SK-N-SH treated with all-trans-retinoic acid at 6 μM for 48 hours (cell line): ENCODE data around the gene DIRAS1.

Source experiments
- ATAC-seq: fragments of 200-7000 bp; cut with Tn5 transposase; 3 replicates; pipeline ENCODE4 v1.9.1; 2020; ENCODE audit warnings: mild to moderate bottlenecking, moderate library complexity
- BACH2 ChIP-seq: fragments of 250-450 bp; sonication (Bioruptor Pico); IDR thresholded peaks from 2 replicates; pipeline ENCODE4 v1.9.0; 2021; ENCODE audit warnings: mild to moderate bottlenecking, borderline replicate concordance
- CSDC2 ChIP-seq: fragments of 250-450 bp; sonication (Bioruptor Pico); IDR thresholded peaks from 2 replicates; pipeline ENCODE4 v1.5.0; 2020; ENCODE audit warnings: mild to moderate bottlenecking, moderate library complexity
- ESRRG ChIP-seq: fragments of 250-450 bp; sonication (Bioruptor Pico); IDR thresholded peaks from 2 replicates; pipeline ENCODE4 v1.6.1; 2021; ENCODE audit warnings: mild to moderate bottlenecking
- GLIS3 ChIP-seq: fragments of 250-450 bp; sonication (Bioruptor Pico); IDR thresholded peaks from 2 replicates; pipeline ENCODE4 v1.5.0; 2020; ENCODE audit warnings: mild to moderate bottlenecking, moderate library complexity
- ISL1 ChIP-seq: fragments of 250-450 bp; sonication (Bioruptor Pico); IDR thresholded peaks from 2 replicates; pipeline ENCODE4 v2.1.2; 2022; ENCODE audit warnings: mild to moderate bottlenecking, moderate library complexity
- OSR1 ChIP-seq: fragments of 250-450 bp; sonication (Bioruptor Pico); IDR thresholded peaks from 2 replicates; pipeline ENCODE4 v1.8.0; 2022; ENCODE audit warnings: moderate library complexity, mild to moderate bottlenecking, inconsistent platforms
- PPARA ChIP-seq: fragments of 250-450 bp; sonication (Bioruptor Pico); IDR thresholded peaks from 2 replicates; pipeline ENCODE4 v1.5.0; 2020; ENCODE audit warnings: mild to moderate bottlenecking, borderline replicate concordance
- RARB ChIP-seq: fragments of 250-450 bp; sonication (Bioruptor Pico); IDR thresholded peaks from 2 replicates; pipeline ENCODE4 v1.8.0; 2021; ENCODE audit warnings: mild to moderate bottlenecking, moderate library complexity
- SNAI2 ChIP-seq: fragments of 250-450 bp; sonication (Bioruptor Pico); IDR thresholded peaks from 2 replicates; pipeline ENCODE4 v1.5.0; 2020; ENCODE audit warnings: mild to moderate bottlenecking, moderate library complexity
- TCF4 ChIP-seq: fragments of 250-450 bp; sonication (Bioruptor Pico); IDR thresholded peaks from 2 replicates; pipeline ENCODE4 v1.8.0; 2021; ENCODE audit warnings: mild to moderate bottlenecking, moderate library complexity, borderline replicate concordance
- TOX ChIP-seq: fragments of 250-450 bp; sonication (Bioruptor Pico); IDR thresholded peaks from 2 replicates; pipeline ENCODE4 v1.8.0; 2021; ENCODE audit warnings: mild to moderate bottlenecking, moderate library complexity, borderline replicate concordance
- ZC3H10 ChIP-seq: fragments of 250-450 bp; sonication (Bioruptor Pico); IDR thresholded peaks from 2 replicates; pipeline ENCODE4 v1.5.1; 2021; ENCODE audit warnings: mild to moderate bottlenecking, moderate library complexity
- ZFP30 ChIP-seq: fragments of 450-650 bp; formaldehyde crosslinking; IDR thresholded peaks from 2 replicates; pipeline ENCODE4 v1.5.0; 2022; ENCODE audit warnings: mild to moderate bottlenecking, moderate library complexity
- ZNF565 ChIP-seq: fragments of 450-650 bp; formaldehyde crosslinking; conservative IDR thresholded peaks from 2 replicates; pipeline ENCODE4 v1.5.0; 2020; ENCODE audit warnings: low read depth, mild to moderate bottlenecking, moderate library complexity
- ZNF70 ChIP-seq: fragments of 450-650 bp; formaldehyde crosslinking; IDR thresholded peaks from 2 replicates; pipeline ENCODE4 v1.5.0; 2020; ENCODE audit warnings: mild to moderate bottlenecking, moderate library complexity
- ZNF8 ChIP-seq: fragments of 450-650 bp; formaldehyde crosslinking; IDR thresholded peaks from 2 replicates; pipeline ENCODE4 v1.5.0; 2020; ENCODE audit warnings: mild to moderate bottlenecking, moderate library complexity
- TF ChIP-seq, protein P1 (sequence below): fragments of 250-450 bp; sonication (Bioruptor Pico); IDR thresholded peaks from 2 replicates; pipeline ENCODE4 v1.5.1; 2020; ENCODE audit warnings: low read depth, mild to moderate bottlenecking, moderate library complexity
- TF ChIP-seq, protein P2 (sequence below): fragments of 250-450 bp; sonication (Bioruptor Pico); IDR thresholded peaks from 2 replicates; pipeline ENCODE4 v1.5.1; 2021; ENCODE audit warnings: mild to moderate bottlenecking, moderate library complexity
- TF ChIP-seq, protein P3 (sequence below): fragments of 250-450 bp; sonication (Bioruptor Pico); IDR thresholded peaks from 2 replicates; pipeline ENCODE4 v1.8.0; 2020; ENCODE audit warnings: mild to moderate bottlenecking, moderate library complexity, borderline replicate concordance
- TF ChIP-seq, protein P4 (sequence below): fragments of 250-450 bp; sonication (Bioruptor Pico); IDR thresholded peaks from 2 replicates; pipeline ENCODE4 v1.5.0; 2020; ENCODE audit warnings: mild to moderate bottlenecking, moderate library complexity
- TF ChIP-seq, protein P5 (sequence below): fragments of 250-450 bp; sonication (Bioruptor Pico); IDR thresholded peaks from 2 replicates; pipeline ENCODE4 v1.8.0; 2021; ENCODE audit warnings: low read depth, mild to moderate bottlenecking, moderate library complexity, borderline replicate concordance

Gene DIRAS1

DNA sequence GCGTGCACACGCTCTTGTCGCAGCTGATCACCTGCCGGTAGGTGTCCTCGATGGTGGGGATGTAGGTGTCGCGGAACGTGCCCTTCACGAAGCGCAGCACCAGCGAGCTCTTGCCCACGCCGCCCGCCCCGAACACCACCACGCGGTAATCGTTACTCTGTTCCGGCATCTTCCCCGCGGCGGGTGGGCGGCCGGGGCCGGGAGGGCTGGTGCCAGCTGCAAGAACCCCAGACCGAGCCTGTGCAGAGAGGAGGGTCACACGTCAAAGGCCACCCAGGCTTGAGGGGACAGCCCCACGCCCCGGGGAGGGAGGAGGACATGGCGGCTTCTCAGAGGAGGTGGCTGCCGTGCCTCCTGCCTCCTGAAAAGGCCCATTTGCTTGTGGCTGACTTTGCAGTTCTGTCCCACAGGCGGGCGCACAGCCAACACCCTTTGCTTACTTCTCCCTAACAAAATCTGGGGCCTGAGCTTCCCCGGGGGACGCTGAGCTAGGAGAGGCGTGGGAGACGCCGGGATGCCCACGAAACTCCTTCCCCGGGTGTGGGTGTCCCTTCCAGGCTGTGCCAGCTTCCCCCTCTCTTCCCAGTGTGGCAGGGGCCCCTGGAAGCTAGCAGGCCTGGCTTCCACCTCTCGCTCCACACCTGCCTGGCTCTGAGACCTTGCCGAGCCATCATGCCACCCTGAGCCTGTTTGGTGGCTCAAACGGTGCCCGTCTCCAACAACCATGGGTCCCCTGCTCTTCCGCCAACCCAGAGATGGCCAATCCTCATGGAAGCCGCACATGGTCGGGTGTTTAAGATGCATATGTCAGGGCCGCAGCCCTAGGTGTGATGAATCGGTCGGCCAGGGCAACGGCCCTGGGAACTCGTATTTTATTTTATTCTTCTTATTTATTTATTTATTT lies 3.3 kb downstream of the DIRAS1 start:
- TF ChIP-seq ZNF8 (CRISPR knock-in tag) = no peak
- TF ChIP-seq ZC3H10 (CRISPR knock-in tag) = no peak
- TF ChIP-seq OSR1 (CRISPR knock-in tag) = no peak
- no peak for TF ChIP-seq BACH2 (CRISPR knock-in tag)
- no peak for TF ChIP-seq ISL1 (CRISPR knock-in tag)
- no peak for TF ChIP-seq RARB (CRISPR knock-in tag)
- TF ChIP-seq ZFP30 = no peak
- TF ChIP-seq ESRRG (CRISPR knock-in tag) = no peak
- no peak for ATAC-seq

DNA sequence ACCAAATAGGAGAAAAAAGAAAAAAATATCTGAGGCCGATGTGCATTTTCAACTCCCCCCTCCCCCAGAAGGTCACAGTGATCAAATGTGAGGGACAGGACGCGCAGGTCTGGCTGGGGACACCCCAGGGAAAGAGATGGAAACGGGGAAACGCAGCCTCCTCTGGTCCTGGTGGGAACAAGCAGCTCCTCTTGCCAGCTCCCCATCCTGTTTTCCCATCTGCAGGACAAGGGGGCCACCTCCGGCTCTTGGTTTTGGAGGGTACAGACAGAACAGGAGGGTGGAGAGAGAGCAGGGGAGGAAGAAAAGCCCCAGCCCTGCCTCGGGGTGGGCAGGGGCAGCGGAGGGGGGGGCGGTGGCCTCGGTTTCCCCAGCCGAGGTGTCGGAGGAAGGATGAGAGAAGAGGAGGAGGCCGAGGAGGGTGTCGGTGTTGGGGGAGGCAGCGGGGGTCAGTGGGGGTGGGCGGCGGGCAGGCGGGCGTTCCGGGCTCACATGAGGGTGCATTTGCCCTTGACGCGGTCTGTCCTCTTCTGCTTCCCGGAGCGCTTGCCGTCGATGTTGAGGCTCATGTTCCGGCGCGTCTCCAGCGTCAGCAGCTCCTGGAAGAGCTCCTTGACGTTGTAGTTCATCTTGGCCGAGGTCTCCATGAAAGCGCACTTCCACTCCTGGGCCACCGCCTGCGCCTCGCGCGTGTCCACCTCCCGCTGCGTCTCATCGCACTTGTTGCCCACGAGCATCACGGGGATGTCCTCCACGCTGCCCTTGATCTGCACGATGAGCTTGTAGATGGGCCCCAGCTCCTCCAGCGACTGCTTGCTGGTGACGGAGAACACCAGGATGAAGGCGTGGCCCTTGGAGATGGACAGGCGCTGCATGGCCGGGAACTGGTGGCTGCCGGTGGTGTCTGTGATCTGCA lies 4.2 kb downstream of the DIRAS1 start:
- ATAC-seq = no peak
- TF ChIP-seq, protein P1, sequence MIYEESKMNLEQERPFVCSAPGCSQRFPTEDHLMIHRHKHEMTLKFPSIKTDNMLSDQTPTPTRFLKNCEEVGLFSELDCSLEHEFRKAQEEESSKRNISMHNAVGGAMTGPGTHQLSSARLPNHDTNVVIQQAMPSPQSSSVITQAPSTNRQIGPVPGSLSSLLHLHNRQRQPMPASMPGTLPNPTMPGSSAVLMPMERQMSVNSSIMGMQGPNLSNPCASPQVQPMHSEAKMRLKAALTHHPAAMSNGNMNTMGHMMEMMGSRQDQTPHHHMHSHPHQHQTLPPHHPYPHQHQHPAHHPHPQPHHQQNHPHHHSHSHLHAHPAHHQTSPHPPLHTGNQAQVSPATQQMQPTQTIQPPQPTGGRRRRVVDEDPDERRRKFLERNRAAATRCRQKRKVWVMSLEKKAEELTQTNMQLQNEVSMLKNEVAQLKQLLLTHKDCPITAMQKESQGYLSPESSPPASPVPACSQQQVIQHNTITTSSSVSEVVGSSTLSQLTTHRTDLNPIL = no peak
- TF ChIP-seq ESRRG (CRISPR knock-in tag) = no peak
- no peak for TF ChIP-seq BACH2 (CRISPR knock-in tag)

DNA sequence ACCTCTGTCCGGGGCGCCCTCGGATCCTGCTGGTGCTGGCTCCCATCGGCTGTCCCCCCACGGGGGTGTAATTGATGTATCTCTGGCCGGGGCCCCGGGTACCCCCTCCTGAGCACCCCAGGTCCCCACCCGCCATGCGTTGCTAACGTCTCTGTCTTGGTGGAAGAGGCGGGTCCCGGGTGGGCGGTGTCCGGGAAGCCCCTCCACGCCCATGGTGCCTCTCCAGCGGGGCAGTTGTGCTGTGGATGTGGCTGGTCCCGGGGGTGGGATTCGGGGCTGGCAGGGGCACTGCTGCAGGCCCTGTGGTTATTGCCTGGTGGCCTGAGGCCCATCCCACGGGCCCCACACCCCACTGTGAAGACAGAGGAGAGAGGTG lies 4.9 kb downstream of the DIRAS1 start:
- no peak for ATAC-seq
- TF ChIP-seq, protein P2, sequence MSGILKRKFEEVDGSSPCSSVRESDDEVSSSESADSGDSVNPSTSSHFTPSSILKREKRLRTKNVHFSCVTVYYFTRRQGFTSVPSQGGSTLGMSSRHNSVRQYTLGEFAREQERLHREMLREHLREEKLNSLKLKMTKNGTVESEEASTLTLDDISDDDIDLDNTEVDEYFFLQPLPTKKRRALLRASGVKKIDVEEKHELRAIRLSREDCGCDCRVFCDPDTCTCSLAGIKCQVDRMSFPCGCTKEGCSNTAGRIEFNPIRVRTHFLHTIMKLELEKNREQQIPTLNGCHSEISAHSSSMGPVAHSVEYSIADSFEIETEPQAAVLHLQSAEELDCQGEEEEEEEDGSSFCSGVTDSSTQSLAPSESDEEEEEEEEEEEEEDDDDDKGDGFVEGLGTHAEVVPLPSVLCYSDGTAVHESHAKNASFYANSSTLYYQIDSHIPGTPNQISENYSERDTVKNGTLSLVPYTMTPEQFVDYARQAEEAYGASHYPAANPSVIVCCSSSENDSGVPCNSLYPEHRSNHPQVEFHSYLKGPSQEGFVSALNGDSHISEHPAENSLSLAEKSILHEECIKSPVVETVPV = no peak
- TF ChIP-seq ISL1 (CRISPR knock-in tag) = no peak
- TF ChIP-seq BACH2 (CRISPR knock-in tag) = no peak
- no peak for TF ChIP-seq ZNF70 (CRISPR knock-in tag)
- TF ChIP-seq ESRRG (CRISPR knock-in tag) = no peak
- TF ChIP-seq PPARA (CRISPR knock-in tag) = no peak
- no peak for TF ChIP-seq OSR1 (CRISPR knock-in tag)
- TF ChIP-seq TCF4 (CRISPR knock-in tag) = no peak
- TF ChIP-seq, protein P3, sequence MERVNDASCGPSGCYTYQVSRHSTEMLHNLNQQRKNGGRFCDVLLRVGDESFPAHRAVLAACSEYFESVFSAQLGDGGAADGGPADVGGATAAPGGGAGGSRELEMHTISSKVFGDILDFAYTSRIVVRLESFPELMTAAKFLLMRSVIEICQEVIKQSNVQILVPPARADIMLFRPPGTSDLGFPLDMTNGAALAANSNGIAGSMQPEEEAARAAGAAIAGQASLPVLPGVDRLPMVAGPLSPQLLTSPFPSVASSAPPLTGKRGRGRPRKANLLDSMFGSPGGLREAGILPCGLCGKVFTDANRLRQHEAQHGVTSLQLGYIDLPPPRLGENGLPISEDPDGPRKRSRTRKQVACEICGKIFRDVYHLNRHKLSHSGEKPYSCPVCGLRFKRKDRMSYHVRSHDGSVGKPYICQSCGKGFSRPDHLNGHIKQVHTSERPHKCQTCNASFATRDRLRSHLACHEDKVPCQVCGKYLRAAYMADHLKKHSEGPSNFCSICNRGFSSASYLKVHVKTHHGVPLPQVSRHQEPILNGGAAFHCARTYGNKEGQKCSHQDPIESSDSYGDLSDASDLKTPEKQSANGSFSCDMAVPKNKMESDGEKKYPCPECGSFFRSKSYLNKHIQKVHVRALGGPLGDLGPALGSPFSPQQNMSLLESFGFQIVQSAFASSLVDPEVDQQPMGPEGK (CRISPR knock-in tag) = no peak
- TF ChIP-seq RARB (CRISPR knock-in tag) = no peak
- TF ChIP-seq, protein P4, sequence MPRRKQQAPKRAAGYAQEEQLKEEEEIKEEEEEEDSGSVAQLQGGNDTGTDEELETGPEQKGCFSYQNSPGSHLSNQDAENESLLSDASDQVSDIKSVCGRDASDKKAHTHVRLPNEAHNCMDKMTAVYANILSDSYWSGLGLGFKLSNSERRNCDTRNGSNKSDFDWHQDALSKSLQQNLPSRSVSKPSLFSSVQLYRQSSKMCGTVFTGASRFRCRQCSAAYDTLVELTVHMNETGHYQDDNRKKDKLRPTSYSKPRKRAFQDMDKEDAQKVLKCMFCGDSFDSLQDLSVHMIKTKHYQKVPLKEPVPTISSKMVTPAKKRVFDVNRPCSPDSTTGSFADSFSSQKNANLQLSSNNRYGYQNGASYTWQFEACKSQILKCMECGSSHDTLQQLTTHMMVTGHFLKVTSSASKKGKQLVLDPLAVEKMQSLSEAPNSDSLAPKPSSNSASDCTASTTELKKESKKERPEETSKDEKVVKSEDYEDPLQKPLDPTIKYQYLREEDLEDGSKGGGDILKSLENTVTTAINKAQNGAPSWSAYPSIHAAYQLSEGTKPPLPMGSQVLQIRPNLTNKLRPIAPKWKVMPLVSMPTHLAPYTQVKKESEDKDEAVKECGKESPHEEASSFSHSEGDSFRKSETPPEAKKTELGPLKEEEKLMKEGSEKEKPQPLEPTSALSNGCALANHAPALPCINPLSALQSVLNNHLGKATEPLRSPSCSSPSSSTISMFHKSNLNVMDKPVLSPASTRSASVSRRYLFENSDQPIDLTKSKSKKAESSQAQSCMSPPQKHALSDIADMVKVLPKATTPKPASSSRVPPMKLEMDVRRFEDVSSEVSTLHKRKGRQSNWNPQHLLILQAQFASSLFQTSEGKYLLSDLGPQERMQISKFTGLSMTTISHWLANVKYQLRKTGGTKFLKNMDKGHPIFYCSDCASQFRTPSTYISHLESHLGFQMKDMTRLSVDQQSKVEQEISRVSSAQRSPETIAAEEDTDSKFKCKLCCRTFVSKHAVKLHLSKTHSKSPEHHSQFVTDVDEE (CRISPR knock-in tag) = no peak
- no peak for TF ChIP-seq CSDC2 (CRISPR knock-in tag)
- TF ChIP-seq, protein P5, sequence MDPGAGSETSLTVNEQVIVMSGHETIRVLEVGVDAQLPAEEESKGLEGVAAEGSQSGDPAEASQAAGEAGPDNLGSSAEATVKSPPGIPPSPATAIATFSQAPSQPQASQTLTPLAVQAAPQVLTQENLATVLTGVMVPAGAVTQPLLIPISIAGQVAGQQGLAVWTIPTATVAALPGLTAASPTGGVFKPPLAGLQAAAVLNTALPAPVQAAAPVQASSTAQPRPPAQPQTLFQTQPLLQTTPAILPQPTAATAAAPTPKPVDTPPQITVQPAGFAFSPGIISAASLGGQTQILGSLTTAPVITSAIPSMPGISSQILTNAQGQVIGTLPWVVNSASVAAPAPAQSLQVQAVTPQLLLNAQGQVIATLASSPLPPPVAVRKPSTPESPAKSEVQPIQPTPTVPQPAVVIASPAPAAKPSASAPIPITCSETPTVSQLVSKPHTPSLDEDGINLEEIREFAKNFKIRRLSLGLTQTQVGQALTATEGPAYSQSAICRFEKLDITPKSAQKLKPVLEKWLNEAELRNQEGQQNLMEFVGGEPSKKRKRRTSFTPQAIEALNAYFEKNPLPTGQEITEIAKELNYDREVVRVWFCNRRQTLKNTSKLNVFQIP (CRISPR knock-in tag) = no peak
- no peak for TF ChIP-seq SNAI2 (CRISPR knock-in tag)
- no peak for TF ChIP-seq ZFP30
- TF ChIP-seq, protein P1 = no peak
- no peak for TF ChIP-seq GLIS3
- no peak for TF ChIP-seq ZC3H10 (CRISPR knock-in tag)
- TF ChIP-seq ZNF565 (CRISPR knock-in tag) = no peak
- no peak for TF ChIP-seq TOX (CRISPR knock-in tag)
